ENCODE results near the gene RAB11FIP4. TPM values are rescaled to one million over a fixed set of nuclear protein-coding genes. Genes with fewer than 3 reads are reported as not detected.
A peak's percentile ranks its signal among the peaks of the same experiment; 100 is the strongest.

Gene RAB11FIP4
- total and polyA plus RNA-seq, 2 donors from 2014 or later, result 10.0 to 32.5 TPM

DNA sequence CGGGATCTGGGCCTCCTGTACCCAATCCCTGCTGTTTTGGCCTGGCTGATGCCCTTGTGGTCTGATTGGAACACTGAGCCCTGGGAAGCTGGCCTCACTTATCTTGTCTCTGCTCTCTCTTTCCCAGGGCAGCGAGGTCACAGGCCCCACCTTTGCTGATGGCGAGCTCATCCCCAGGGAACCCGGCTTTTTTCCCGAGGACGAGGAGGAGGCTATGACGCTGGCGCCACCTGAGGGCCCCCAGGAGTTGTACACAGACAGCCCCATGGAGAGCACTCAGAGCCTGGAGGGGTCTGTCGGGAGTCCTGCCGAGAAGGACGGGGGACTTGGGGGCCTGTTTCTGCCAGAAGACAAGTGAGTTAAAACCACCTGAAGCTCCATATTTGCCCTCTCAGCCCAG is 126.0 kb downstream of the RAB11FIP4 start:
- H3K9ac ChIP-seq (ENCODE audit: low read length in 3 of 3), result no peak overlapping the region
- intact Hi-C loops (cut with DNase I), result loop anchor here (10.0 kb wide), 1 partner anchor 83 kb away; no protein-coding TSS in a partner anchor
- FAIRE-seq, result no peak

DNA sequence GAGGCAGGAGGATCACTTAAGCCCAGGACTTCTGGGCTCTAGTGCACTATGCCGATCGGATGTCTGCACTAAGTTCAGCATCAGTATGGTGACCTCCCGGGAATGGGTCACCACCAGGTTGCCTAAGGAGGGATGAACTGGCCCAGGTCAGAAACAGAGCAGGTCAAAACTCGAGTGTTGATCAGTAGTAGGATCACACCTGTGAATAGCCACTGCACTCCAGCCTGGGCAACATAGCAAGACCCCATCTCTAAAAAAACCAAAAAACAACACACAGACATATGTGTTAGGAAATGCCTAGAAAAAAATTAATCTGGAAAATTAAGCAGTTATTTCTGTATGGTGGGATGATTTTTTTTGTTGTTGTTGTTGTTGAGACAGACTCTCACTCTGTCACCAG is 127.0 kb downstream of the RAB11FIP4 start:
- H3K9ac ChIP-seq (ENCODE audit: low read length in 3 of 3), result no peak overlapping the region
- no peak overlapping the region for H3K27ac ChIP-seq (ENCODE audit: low read depth in 2 of 2, low read length in 2 of 2)
- no peak overlapping the region for H3K4me3 ChIP-seq (ENCODE audit: low read length in 3 of 3)
- no peaks in the 10 kb centered on the region for H3K9me3 ChIP-seq (ENCODE audit: control insufficient read depth in 2 of 3, insufficient read depth in 1 of 3, low read length in 3 of 3)
- intact Hi-C loops (cut with DNase I), result loop anchor here (10.0 kb wide), 1 partner anchor 84 kb away; no protein-coding TSS in a partner anchor
- DNase-seq (no peak), FAIRE-seq (no peak)
- H3K4me1 ChIP-seq (ENCODE audit: control insufficient read depth in 2 of 3, insufficient read depth in 2 of 3, low read depth in 1 of 3, low read length in 3 of 3), result peaks cover 0 to 5% (median 5%) of the 10 kb centered on the region in 3 donors
- H3K27me3 ChIP-seq (ENCODE audit: control insufficient read depth, insufficient read depth, low read length), result no peaks in the 10 kb centered on the region
- H3K36me3 ChIP-seq (ENCODE audit: control insufficient read depth in 2 of 3, insufficient read depth in 3 of 3, low read length in 3 of 3), result peaks cover 0 to 3% (median 2%) of the 10 kb centered on the region in 3 donors
- TF ChIP-seq, protein P1, sequence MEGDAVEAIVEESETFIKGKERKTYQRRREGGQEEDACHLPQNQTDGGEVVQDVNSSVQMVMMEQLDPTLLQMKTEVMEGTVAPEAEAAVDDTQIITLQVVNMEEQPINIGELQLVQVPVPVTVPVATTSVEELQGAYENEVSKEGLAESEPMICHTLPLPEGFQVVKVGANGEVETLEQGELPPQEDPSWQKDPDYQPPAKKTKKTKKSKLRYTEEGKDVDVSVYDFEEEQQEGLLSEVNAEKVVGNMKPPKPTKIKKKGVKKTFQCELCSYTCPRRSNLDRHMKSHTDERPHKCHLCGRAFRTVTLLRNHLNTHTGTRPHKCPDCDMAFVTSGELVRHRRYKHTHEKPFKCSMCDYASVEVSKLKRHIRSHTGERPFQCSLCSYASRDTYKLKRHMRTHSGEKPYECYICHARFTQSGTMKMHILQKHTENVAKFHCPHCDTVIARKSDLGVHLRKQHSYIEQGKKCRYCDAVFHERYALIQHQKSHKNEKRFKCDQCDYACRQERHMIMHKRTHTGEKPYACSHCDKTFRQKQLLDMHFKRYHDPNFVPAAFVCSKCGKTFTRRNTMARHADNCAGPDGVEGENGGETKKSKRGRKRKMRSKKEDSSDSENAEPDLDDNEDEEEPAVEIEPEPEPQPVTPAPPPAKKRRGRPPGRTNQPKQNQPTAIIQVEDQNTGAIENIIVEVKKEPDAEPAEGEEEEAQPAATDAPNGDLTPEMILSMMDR (IDR thresholded peaks at IDR 0.05; ENCODE audit: borderline replicate concordance, extremely low read depth, insufficient read depth), result no peak

More for the DNA sequence above, 126.0 kb downstream of the RAB11FIP4 start:
- Histone ChIP-seq H3K4me3 (ENCODE audit: low read length in 3 of 3) (no peak overlapping the region), H3K27me3 (ENCODE audit: control insufficient read depth, insufficient read depth, low read length) (no peaks in the 10 kb centered on the region), H3K36me3 (ENCODE audit: control insufficient read depth in 2 of 3, insufficient read depth in 3 of 3, low read length in 3 of 3) (peaks cover 0 to 3% (median 0%) of the 10 kb centered on the region in 3 donors), H3K27ac (ENCODE audit: low read depth in 2 of 2, low read length in 2 of 2) (no peak overlapping the region), H3K9me3 (ENCODE audit: control insufficient read depth in 2 of 3, insufficient read depth in 1 of 3, low read length in 3 of 3) (no peaks in the 10 kb centered on the region), H3K4me1 (ENCODE audit: control insufficient read depth in 2 of 3, insufficient read depth in 2 of 3, low read depth in 1 of 3, low read length in 3 of 3) (peaks cover 0 to 8% (median 5%) of the 10 kb centered on the region in 3 donors)
- TF ChIP-seq, protein P1 (IDR thresholded peaks at IDR 0.05; ENCODE audit: borderline replicate concordance, extremely low read depth, insufficient read depth), result no peak
- DNase-seq, result no peak

DNA sequence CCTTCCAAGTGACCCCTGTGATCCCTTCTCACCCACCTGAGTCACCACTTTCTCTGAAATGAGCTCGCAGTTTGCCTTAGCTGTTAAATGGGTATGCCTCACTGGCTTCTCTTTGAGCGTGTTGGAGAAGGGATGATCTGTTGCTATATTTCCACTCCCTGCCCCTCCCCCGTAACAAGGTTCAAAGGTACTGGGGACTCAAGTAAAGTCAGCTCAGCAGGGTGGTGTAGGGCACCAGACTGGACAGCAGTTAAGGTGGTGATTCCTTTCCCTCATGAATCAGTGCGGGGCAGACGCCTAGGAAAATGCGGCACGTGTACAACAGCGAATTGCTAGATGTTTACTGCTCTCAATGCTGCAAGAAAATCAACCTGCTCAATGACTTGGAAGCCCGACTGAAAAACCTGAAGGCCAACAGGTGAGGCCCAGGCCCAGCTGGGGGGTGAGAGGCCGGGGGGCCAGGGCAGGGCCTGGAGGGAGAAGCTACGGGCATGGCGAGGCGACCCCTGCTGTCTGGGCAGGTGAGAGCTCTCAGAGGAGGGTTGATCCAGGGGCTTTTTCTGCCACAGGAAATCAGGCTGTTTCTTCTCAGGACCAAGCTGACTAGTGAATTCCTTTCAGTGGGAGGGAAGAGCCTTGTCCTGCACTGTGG is 130.3 kb downstream of the RAB11FIP4 start:
- Histone ChIP-seq H3K27me3 (ENCODE audit: control insufficient read depth, insufficient read depth, low read length) (no peaks in the 10 kb centered on the region), H3K9ac (ENCODE audit: low read length in 3 of 3) (no peak overlapping the region), H3K9me3 (ENCODE audit: control insufficient read depth in 2 of 3, insufficient read depth in 1 of 3, low read length in 3 of 3) (no peaks in the 10 kb centered on the region), H3K4me1 (ENCODE audit: control insufficient read depth in 2 of 3, insufficient read depth in 2 of 3, low read depth in 1 of 3, low read length in 3 of 3) (no peaks in the 10 kb centered on the region), H3K36me3 (ENCODE audit: control insufficient read depth in 2 of 3, insufficient read depth in 3 of 3, low read length in 3 of 3) (peaks cover 0 to 10% (median 5%) of the 10 kb centered on the region in 3 donors), H3K4me3 (ENCODE audit: low read length in 3 of 3) (no peak overlapping the region), H3K27ac (ENCODE audit: low read depth in 2 of 2, low read length in 2 of 2) (peak overlapping the region; percentile 14 to 65)
- TF ChIP-seq, protein P1 (IDR thresholded peaks at IDR 0.05; ENCODE audit: borderline replicate concordance, extremely low read depth, insufficient read depth), result no peak
- no peak for DNase-seq
- FAIRE-seq, result no peak
- intact Hi-C loops (cut with DNase I), result no loop called here

Data from kidney (tissue), 14 donors.